Gastroesophageal sphincter (tissue), 4 donors: ENCODE measurements around the gene NAT14. TPM values are rescaled to one million over a fixed set of nuclear protein-coding genes. Genes with fewer than 3 reads are reported as not detected.
A peak's percentile ranks its signal among the peaks of the same experiment; 100 is the strongest.

Source experiments
- ATAC-seq: fragments of 150-250 bp; one replicate; pipeline ENCODE4 v1.9.1; 2016; ENCODE audit warnings: mild to moderate bottlenecking, moderate library complexity
- H3K27ac ChIP-seq, 4 donors: fragments of 200-600 bp; sonication (generic) in 3 of 4; 1 replicate in 3 of 4; 2 replicates in 1 of 4; pipeline ENCODE4 v1.5.1; 2016 to 2019
- H3K27me3 ChIP-seq: fragments of 200-600 bp; sonication (generic); one replicate; pipeline ENCODE4 v1.5.1; 2019
- H3K36me3 ChIP-seq, 2 donors: fragments of 200-600 bp; sonication (generic); one replicate each; pipeline ENCODE4 v1.5.1; 2019; ENCODE audit warnings: control low read depth in 1 of 2
- H3K4me1 ChIP-seq, 3 donors: fragments of 200-600 bp; sonication (generic); 1 replicate in 2 of 3; 2 replicates in 1 of 3; pipeline ENCODE4 v1.5.1; 2016 to 2019; ENCODE audit warnings: control low read depth in 2 of 3
- H3K4me3 ChIP-seq, 2 donors: fragments of 200-600 bp; sonication (generic); one replicate each; pipeline ENCODE4 v1.5.1; 2019; ENCODE audit warnings: mild to moderate bottlenecking in 1 of 2, moderate library complexity in 1 of 2
- H3K9me3 ChIP-seq, 3 donors: fragments of 200-600 bp; sonication (generic); one replicate each; pipeline ENCODE4 v1.5.1; 2017 to 2019; ENCODE audit warnings: control low read depth in 2 of 3
- CTCF ChIP-seq, 4 experiments: fragments of 200-600 bp in 2 of 4; fragments of 450-650 bp in 2 of 4; sonication (generic) in 1 of 4; IDR thresholded peaks; one replicate each; pipeline ENCODE4 v1.5.1; 2017 to 2019; ENCODE audit warnings: antibody characterized with exemption in 4 of 4, mild to moderate bottlenecking in 2 of 4, moderate library complexity in 2 of 4
- EP300 ChIP-seq: sonication (generic); formaldehyde crosslinking; IDR thresholded peaks from one replicate; pipeline ENCODE4 v1.6.1; 2017; ENCODE audit warnings: antibody characterized with exemption, mild to moderate bottlenecking
- POLR2A ChIP-seq, 2 donors: fragments of 450-650 bp; IDR thresholded peaks; one replicate each; pipeline ENCODE4 v1.6.1; 2017; ENCODE audit warnings: antibody characterized with exemption in 2 of 2, mild to moderate bottlenecking in 2 of 2, moderate library complexity in 1 of 2
- POLR2AphosphoS5 ChIP-seq: sonication (generic); formaldehyde crosslinking; IDR thresholded peaks from one replicate; pipeline ENCODE4 v1.6.1; 2017; ENCODE audit warnings: antibody characterized with exemption
- WGBS, 2 donors: methylation state at CpG; one replicate each; pipeline ENCODE4 v1.1.5; 2018; ENCODE audit warnings: low coverage in 1 of 2; 5-methylcytosine and 5-hydroxymethylcytosine counted together
- total RNA-seq, 4 donors: library from RNA; depleted of rRNA; stranded (reverse); fragments of >200 nt; gene quantifications; one replicate each; pipeline ENCODE4 v1.1.0, GENCODE V29; 2016

Gene NAT14
- total RNA-seq, 4 donors from 2014 or later = 7.4 to 14.0 (median 7.9) TPM

GRCh38 chr19:55479451-55480230, 5.3 kb upstream of the NAT14 start:
- peaks cover 0 to 39% of the 10 kb centered on the region in 2 donors for H3K36me3 ChIP-seq
- 72 to 86% methylated on average over 8 to 9 of the region's 15 CpGs for WGBS, 2 donors
- H3K4me1 ChIP-seq = peaks cover 0 to 47% (median 20%) of the 10 kb centered on the region in 3 donors
- no peak for TF ChIP-seq POLR2A (IDR thresholded peaks at IDR 0.05)
- no peak for TF ChIP-seq CTCF (IDR thresholded peaks at IDR 0.05)
- TF ChIP-seq EP300 = no peak
- no peak for TF ChIP-seq POLR2AphosphoS5
- no peaks in the 10 kb centered on the region for H3K9me3 ChIP-seq
- peak overlapping the region in 1 of 4 donors; percentile 10 for H3K27ac ChIP-seq
- ATAC-seq = no peak
- no peaks in the 10 kb centered on the region for H3K27me3 ChIP-seq
- H3K4me3 ChIP-seq = no peak overlapping the region

GRCh38 chr19:55481148-55481793, 3.7 kb upstream of the NAT14 start:
- H3K27ac ChIP-seq = no peak overlapping the region
- no peak for ATAC-seq
- TF ChIP-seq POLR2AphosphoS5 (no peak), POLR2A (IDR thresholded peaks at IDR 0.05) (no peak), CTCF (IDR thresholded peaks at IDR 0.05) (no peak), EP300 (no peak)
- H3K27me3 ChIP-seq = no peaks in the 10 kb centered on the region
- H3K9me3 ChIP-seq = no peaks in the 10 kb centered on the region
- H3K4me1 ChIP-seq = peaks cover 3 to 55% (median 33%) of the 10 kb centered on the region in 3 donors
- peaks cover 0 to 39% of the 10 kb centered on the region in 2 donors for H3K36me3 ChIP-seq
- 80% methylated on average over 4 of the region's 52 CpGs; no CpG with 5 or more reads in 1 of the 2 donors for WGBS, 2 donors
- H3K4me3 ChIP-seq = no peak overlapping the region

GRCh38 chr19:55481794-55482155, 3.2 kb upstream of the NAT14 start:
- no peak overlapping the region for H3K4me3 ChIP-seq
- WGBS, 2 donors = no CpG with 5 or more reads among the region's 40 CpGs

GRCh38 chr19:55482156-55482961, 2.6 kb upstream of the NAT14 start:
- Histone ChIP-seq H3K27ac (no peak overlapping the region), H3K27me3 (no peaks in the 10 kb centered on the region), H3K4me1 (peaks cover 3 to 61% (median 42%) of the 10 kb centered on the region in 3 donors), H3K9me3 (no peaks in the 10 kb centered on the region), H3K4me3 (no peak overlapping the region), H3K36me3 (peaks cover 0 to 39% of the 10 kb centered on the region in 2 donors)
- WGBS, 2 donors = 100% methylated on average over 4 of the region's 83 CpGs; no CpG with 5 or more reads in 1 of the 2 donors
- no peak for TF ChIP-seq EP300
- TF ChIP-seq POLR2AphosphoS5 = no peak
- no peak for TF ChIP-seq CTCF (IDR thresholded peaks at IDR 0.05)
- TF ChIP-seq POLR2A (IDR thresholded peaks at IDR 0.05) = no peak
- no peak for ATAC-seq

More at GRCh38 chr19:55481794-55482155, 3.2 kb upstream of the NAT14 start:
- H3K36me3 ChIP-seq = peaks cover 0 to 39% of the 10 kb centered on the region in 2 donors
- H3K9me3 ChIP-seq = no peaks in the 10 kb centered on the region
- H3K27me3 ChIP-seq = no peaks in the 10 kb centered on the region
- no peak overlapping the region for H3K27ac ChIP-seq
- ATAC-seq = no peak
- H3K4me1 ChIP-seq = peaks cover 3 to 60% (median 38%) of the 10 kb centered on the region in 3 donors
- TF ChIP-seq POLR2AphosphoS5 = no peak
- no peak for TF ChIP-seq CTCF (IDR thresholded peaks at IDR 0.05)
- TF ChIP-seq POLR2A (IDR thresholded peaks at IDR 0.05) = no peak
- TF ChIP-seq EP300 = no peak
